Measurements from ENCODE around the gene DNA2.

Gene DNA2

GRCh38 chr10:68419376-68419775 lies 52.4 kb downstream of the DNA2 start:
- H3K4me3 ChIP-seq (replicated peaks; ENCODE audit: low read depth, low read length), result no peak overlapping the region
- no peak for TF ChIP-seq CTCF (IDR thresholded peaks at IDR 0.05; ENCODE audit: low read length, missing control alignments)
- DNase-seq (ENCODE audit: low read depth), result no peak

- no peak overlapping the region for H3K4me3 ChIP-seq (replicated peaks; ENCODE audit: low read depth, low read length)
- no peak for DNase-seq (ENCODE audit: low read depth)
- TF ChIP-seq CTCF (IDR thresholded peaks at IDR 0.05; ENCODE audit: low read length, missing control alignments), result no peak
Measured at GRCh38 chr10:68408898-68409518, 62.8 kb downstream of the DNA2 start.

GRCh38 chr10:68406815-68407548 lies 64.8 kb downstream of the DNA2 start, which contains the start of gene RUFY2:
RUFY2 (minus strand) TSS chr10:68407277; CDS start chr10:68407189, 88 bp downstream.
- TF ChIP-seq CTCF (IDR thresholded peaks at IDR 0.05; ENCODE audit: low read length, missing control alignments), result peak; percentile 13
- H3K4me3 ChIP-seq (replicated peaks; ENCODE audit: low read depth, low read length), result peak within 1 kb of the TSS; percentile 96
- peak; percentile 79 for DNase-seq (ENCODE audit: low read depth)

GRCh38 chr10:68406111-68406814 lies 65.5 kb downstream of the DNA2 start:
- DNase-seq (ENCODE audit: low read depth), result peak; percentile 75
- H3K4me3 ChIP-seq (replicated peaks; ENCODE audit: low read depth, low read length), result peak overlapping the region; percentile 96

GRCh38 chr10:68403701-68404100 lies 68.1 kb downstream of the DNA2 start:
- H3K4me3 ChIP-seq (replicated peaks; ENCODE audit: low read depth, low read length), result no peak overlapping the region
- no peak for TF ChIP-seq CTCF (IDR thresholded peaks at IDR 0.05; ENCODE audit: low read length, missing control alignments)
- no peak for DNase-seq (ENCODE audit: low read depth)

More at GRCh38 chr10:68406111-68406814, 65.5 kb downstream of the DNA2 start:
- TF ChIP-seq CTCF (IDR thresholded peaks at IDR 0.05; ENCODE audit: low read length, missing control alignments), result no peak

- peak; percentile 61 for DNase-seq (ENCODE audit: low read depth)
- TF ChIP-seq CTCF (IDR thresholded peaks at IDR 0.05; ENCODE audit: low read length, missing control alignments), result no peak
Measured at GRCh38 chr10:68402276-68402675, 69.5 kb downstream of the DNA2 start.

More at GRCh38 chr10:68402276-68402675, 69.5 kb downstream of the DNA2 start:
- no peak overlapping the region for H3K4me3 ChIP-seq (replicated peaks; ENCODE audit: low read depth, low read length)

All from fibroblast of pulmonary artery (primary cell).